ENCODE measurements around the gene NGDN. TPM values are rescaled to one million over a fixed set of nuclear protein-coding genes. Genes with fewer than 3 reads are reported as not detected.

The NGDN gene
- total RNA-seq, 1 donor from 2014 or later: 37.7 TPM

DNA sequence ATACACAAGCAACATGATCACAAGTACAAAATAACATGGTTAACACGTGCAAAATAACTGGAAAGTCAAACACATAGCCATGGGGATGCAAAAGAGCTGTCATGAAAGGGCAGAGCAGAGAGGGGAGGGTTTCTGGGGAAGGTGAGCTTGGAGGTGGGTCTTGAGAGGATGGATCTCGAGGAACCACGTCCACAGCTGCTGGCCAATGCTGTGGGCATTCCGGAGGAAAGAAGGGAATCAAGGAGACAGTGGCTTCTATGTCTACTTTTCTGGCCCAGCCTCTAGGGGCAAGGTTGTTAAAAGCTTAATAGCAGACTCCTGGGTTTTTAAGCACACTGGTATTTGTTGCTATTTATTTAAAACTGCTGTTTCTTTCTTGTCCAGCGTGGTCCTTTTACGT lies 25.6 kb upstream of the NGDN start:
- Mint-ChIP-seq H3K4me3 (ENCODE audit: unreplicated experiment) (no peak overlapping the region), H3K9me3 (ENCODE audit: unreplicated experiment) (no peaks in the 10 kb centered on the region), H3K4me1 (ENCODE audit: unreplicated experiment) (peaks cover 23% of the 10 kb centered on the region), H3K36me3 (ENCODE audit: low read depth, unreplicated experiment) (no peaks in the 10 kb centered on the region), H3K27ac (ENCODE audit: unreplicated experiment) (no peak overlapping the region), H3K27me3 (ENCODE audit: unreplicated experiment) (peaks cover 5% of the 10 kb centered on the region)
- TF ChIP-seq, protein P1, sequence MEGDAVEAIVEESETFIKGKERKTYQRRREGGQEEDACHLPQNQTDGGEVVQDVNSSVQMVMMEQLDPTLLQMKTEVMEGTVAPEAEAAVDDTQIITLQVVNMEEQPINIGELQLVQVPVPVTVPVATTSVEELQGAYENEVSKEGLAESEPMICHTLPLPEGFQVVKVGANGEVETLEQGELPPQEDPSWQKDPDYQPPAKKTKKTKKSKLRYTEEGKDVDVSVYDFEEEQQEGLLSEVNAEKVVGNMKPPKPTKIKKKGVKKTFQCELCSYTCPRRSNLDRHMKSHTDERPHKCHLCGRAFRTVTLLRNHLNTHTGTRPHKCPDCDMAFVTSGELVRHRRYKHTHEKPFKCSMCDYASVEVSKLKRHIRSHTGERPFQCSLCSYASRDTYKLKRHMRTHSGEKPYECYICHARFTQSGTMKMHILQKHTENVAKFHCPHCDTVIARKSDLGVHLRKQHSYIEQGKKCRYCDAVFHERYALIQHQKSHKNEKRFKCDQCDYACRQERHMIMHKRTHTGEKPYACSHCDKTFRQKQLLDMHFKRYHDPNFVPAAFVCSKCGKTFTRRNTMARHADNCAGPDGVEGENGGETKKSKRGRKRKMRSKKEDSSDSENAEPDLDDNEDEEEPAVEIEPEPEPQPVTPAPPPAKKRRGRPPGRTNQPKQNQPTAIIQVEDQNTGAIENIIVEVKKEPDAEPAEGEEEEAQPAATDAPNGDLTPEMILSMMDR (IDR thresholded peaks at IDR 0.05; ENCODE audit: unreplicated experiment): no peak
- DNase-seq (ENCODE audit: low spot score): no peak

DNA sequence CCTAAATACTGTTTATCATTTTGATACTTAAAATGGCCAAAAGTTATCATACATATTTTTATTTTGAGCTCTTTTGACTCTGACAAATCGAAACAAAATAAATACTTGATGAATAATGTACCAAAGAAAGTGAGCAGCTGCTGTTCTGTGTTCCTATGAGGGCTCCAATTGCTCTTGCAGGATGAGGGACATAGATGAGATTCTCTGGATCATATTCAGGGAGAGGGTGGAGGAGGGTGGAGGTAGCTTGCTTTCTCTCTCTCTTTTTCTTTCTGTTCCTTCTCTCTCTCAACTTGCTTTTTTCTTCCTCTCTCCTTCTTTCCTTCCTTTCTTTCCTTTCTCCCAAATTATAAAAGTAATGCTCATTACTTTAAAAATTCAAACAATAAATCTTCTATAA lies 25.2 kb upstream of the NGDN start:
- Mint-ChIP-seq H3K9me3 (ENCODE audit: unreplicated experiment) (no peaks in the 10 kb centered on the region), H3K27ac (ENCODE audit: unreplicated experiment) (no peak overlapping the region), H3K4me1 (ENCODE audit: unreplicated experiment) (peaks cover 21% of the 10 kb centered on the region), H3K27me3 (ENCODE audit: unreplicated experiment) (peaks cover 5% of the 10 kb centered on the region), H3K36me3 (ENCODE audit: low read depth, unreplicated experiment) (no peaks in the 10 kb centered on the region), H3K4me3 (ENCODE audit: unreplicated experiment) (no peak overlapping the region)
- DNase-seq (ENCODE audit: low spot score): no peak
- TF ChIP-seq, protein P1 (IDR thresholded peaks at IDR 0.05; ENCODE audit: unreplicated experiment): no peak

DNA sequence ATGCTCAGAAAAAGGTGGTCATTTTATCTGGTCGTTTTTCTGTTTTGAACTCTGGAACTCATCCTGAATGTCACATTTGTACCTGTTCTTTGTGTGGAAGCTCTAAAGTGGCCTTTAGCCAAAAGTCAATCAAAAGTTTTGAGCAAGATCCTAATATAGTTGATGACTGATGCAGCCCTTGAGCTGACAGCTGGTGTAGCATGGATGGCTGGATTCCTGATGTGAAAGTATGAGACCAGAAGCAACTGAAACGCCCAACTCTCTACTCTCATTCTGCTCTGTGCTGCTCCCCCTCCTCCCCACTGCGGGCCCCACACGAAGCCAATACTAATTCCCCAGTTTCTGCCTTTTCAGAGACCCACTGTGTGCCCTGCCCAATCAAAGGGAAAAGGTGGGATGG lies 23.7 kb upstream of the NGDN start:
- Mint-ChIP-seq H3K9me3 (ENCODE audit: unreplicated experiment) (no peaks in the 10 kb centered on the region), H3K27ac (ENCODE audit: unreplicated experiment) (no peak overlapping the region), H3K4me3 (ENCODE audit: unreplicated experiment) (no peak overlapping the region), H3K4me1 (ENCODE audit: unreplicated experiment) (peaks cover 18% of the 10 kb centered on the region), H3K27me3 (ENCODE audit: unreplicated experiment) (peaks cover 4% of the 10 kb centered on the region), H3K36me3 (ENCODE audit: low read depth, unreplicated experiment) (no peaks in the 10 kb centered on the region)
- no peak for DNase-seq (ENCODE audit: low spot score)
- TF ChIP-seq, protein P1 (IDR thresholded peaks at IDR 0.05; ENCODE audit: unreplicated experiment): no peak

DNA sequence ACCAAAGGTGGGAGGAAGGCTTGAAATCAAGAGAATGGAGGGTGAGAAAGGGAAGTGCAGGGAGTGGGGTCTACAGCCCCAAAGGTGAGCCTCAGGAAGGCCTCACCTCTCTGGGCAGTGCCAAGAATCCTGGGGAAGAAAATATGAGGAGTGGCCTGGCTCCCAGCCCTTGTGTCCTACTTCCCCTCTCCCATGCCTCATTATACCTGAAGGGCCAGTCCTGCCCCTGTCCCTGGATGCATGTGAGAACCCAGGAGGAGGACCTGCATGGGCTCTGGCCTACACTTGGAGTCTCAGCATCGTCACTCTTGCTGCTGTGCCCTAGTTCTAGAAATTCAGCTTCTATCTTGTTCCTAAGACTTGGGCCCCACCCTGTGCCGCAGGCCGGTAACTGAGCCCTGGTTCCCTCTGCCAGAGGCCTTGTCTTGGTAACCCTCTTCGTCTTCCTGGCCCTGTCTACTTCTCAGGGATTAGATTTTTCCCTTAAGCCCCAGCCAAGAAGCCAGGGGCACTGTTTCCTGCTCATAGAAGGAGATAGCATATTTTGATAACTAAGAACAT lies 23.1 kb upstream of the NGDN start:
- Mint-ChIP-seq H3K4me1 (ENCODE audit: unreplicated experiment) (peaks cover 13% of the 10 kb centered on the region), H3K4me3 (ENCODE audit: unreplicated experiment) (no peak overlapping the region), H3K9me3 (ENCODE audit: unreplicated experiment) (no peaks in the 10 kb centered on the region), H3K27ac (ENCODE audit: unreplicated experiment) (no peak overlapping the region), H3K36me3 (ENCODE audit: low read depth, unreplicated experiment) (no peaks in the 10 kb centered on the region), H3K27me3 (ENCODE audit: unreplicated experiment) (peaks cover 4% of the 10 kb centered on the region)
- TF ChIP-seq, protein P1 (IDR thresholded peaks at IDR 0.05; ENCODE audit: unreplicated experiment): no peak
- DNase-seq (ENCODE audit: low spot score): no peak

DNA sequence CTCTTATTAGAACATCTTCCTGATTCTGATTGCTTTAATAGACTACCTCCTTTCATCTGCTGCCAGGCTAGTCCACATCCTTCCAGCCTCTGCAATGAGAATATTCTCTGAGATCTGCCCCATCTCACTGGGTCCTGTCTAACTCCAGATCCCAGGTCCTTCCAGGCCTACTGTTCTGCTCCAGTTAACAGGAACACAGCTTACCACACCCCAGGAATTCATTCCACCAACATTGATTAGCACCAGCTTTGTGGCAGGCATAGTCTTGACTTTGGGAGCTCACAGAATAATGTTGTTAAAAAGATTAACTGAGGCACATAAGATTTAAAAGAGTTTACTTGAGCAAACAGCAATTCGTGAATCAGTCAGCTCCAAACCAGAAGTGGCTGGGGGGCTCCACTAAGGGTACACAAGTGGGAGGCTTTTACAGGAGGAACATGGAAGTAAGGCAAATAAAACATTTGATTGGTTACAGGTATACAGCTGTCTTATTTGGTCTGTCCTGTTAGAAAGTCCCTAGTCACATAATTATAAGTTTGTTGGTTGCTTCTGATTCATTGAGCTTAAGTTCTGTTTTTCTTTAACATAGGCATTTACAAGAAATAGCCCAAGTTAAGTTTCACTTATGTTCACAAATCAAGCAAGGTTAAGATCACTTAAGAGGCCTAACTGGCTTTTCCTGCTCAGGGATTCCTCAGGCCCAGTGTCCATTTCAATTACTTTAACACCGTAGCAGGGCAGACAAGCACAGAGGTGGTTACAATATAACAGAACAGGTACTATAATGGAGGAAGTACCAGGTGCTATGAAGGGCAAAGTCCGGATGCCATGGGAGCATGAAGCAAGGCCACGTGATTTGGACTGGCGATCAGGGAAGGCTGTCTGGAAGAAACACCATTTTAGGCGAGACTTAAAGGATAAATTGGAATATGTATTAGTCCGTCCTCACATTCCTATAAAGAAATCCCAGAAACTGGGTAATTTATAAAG lies 21.8 kb upstream of the NGDN start:
- Mint-ChIP-seq H3K27ac (ENCODE audit: unreplicated experiment) (no peak overlapping the region), H3K4me1 (ENCODE audit: unreplicated experiment) (peaks cover 8% of the 10 kb centered on the region), H3K4me3 (ENCODE audit: unreplicated experiment) (no peak overlapping the region), H3K9me3 (ENCODE audit: unreplicated experiment) (no peaks in the 10 kb centered on the region), H3K36me3 (ENCODE audit: low read depth, unreplicated experiment) (no peaks in the 10 kb centered on the region), H3K27me3 (ENCODE audit: unreplicated experiment) (peaks cover 1% of the 10 kb centered on the region)
- TF ChIP-seq, protein P1 (IDR thresholded peaks at IDR 0.05; ENCODE audit: unreplicated experiment): no peak
- DNase-seq (ENCODE audit: low spot score): no peak

Data from endothelial cell (in vitro differentiated cells).